Gastroesophageal sphincter (tissue), 3 donors: ENCODE results near the gene GTPBP2.

ENCODE experiments used
- CTCF ChIP-seq, 4 experiments: fragments of 200-600 bp in 2 of 4; fragments of 450-650 bp in 2 of 4; sonication (generic) in 1 of 4; IDR thresholded peaks; one replicate each; pipeline ENCODE4 v1.5.1; 2017 to 2019; ENCODE audit warnings: antibody characterized with exemption in 4 of 4, mild to moderate bottlenecking in 2 of 4, moderate library complexity in 2 of 4
- POLR2A ChIP-seq, 2 donors: fragments of 450-650 bp; IDR thresholded peaks; one replicate each; pipeline ENCODE4 v1.6.1; 2017; ENCODE audit warnings: antibody characterized with exemption in 2 of 2, mild to moderate bottlenecking in 2 of 2, moderate library complexity in 1 of 2

GRCh38 chr6:43634702-43635303 is 5.7 kb upstream of the GTPBP2 start:
- TF ChIP-seq CTCF (IDR thresholded peaks at IDR 0.05) = no peak
- no peak for TF ChIP-seq POLR2A (IDR thresholded peaks at IDR 0.05)
